Islet precursor cell (in vitro differentiated cells): ENCODE measurements around the gene IQCN.

ENCODE experiments used
- DNase-seq: peaks from one replicate; pipeline ENCODE4 v3.0.0-alpha.2; 2018

Gene IQCN

GRCh38 chr19:18264137-18264854 lies 10.0 kb downstream of the IQCN start:
- DNase-seq = no peak

DNA sequence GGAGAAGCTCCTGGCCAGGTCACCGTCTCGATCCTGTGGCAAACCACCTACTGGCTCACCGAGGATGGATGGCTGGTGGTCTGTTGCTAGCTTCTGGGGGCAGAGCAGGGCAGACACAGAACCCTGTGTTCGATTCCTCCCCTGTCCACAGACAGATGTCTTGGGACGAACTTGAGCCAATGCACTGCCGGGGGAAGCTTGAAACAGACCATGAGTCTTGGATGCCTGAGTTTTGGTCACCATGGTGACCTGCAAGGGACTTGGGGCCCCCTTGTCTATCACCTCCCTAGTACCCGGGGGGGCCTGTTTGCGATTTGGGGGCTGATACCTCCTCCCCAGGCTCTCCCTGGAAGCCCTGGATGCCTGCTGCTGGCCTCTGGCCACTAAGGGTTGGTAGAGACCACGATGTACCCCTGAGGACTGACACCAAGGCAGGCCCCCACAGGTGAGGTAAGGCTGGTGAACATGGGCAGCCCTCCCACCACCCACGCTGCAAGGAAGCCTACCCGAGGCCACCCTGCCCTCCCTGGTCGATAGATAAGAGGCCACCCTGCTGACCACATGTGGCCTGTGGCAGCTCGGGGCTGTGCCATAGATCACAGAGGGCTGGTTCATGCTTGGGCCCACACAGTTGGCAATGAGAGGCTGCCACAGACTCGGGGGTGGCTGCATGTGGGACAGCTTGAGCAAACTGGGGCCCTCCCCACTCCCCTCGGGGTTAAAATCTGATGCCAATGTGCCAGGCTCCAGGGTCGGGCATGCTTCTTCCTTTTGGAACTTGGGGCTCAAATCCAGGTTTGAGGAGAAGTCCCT lies 10.7 kb downstream of the IQCN start:
- no peak for DNase-seq

DNA sequence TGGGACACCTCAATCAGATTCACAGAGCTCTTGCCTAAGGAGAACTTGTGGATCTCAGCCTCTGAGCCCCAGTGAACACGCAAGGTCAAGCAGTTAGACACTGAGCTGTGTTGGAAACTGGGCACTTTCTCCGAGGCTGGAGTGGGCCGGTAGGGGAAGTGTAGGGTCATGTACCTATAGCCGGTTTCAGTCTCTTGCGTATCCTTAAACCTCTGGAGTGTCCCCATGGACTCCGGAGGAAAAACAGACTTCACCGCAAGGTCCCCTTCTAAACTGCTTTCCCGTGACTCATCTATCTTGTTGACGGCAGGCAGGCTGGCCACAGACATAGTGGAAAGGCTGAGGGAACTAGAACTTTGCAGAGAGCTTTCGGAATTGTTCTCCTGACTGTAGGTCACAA lies 11.3 kb downstream of the IQCN start:
- DNase-seq = no peak

DNA sequence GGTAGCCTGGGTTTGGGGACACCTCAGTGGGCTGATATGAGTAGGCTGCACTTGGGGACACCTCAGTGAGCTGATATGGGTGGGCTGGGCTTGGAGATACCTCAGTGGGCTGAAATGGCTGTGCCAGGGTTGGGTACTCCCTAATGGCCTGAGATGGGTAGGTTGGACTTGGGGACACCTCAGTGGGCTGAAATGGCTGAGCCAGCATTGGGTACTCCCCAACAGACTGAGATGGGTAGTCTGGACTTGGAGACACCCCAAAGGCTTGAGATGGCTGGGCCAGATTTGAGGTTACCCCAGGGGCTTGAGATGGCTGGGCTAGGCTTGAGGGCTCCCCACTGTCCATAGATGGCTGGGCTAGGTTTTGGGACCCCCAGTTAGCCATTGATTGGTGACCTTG lies 12.1 kb downstream of the IQCN start:
- DNase-seq = no peak

DNA sequence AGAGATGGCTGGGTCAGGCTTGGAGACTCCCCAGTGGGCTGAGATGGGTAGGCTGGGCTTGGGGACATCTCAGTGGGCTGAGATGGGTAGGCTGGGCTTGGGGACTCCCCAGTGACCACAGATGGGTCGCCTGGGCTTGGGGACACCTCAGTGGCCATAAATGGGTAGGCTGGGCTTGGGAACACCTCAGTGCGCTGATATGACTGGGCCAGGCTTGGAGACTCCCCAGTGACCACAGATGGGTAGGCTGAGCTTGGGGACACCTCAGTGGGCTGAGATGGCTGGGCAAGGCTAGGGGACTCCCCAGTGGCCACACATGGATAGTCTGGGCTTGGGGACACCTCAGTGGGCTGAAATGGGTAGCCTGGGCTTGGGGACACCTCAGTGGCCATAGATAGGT lies 12.8 kb downstream of the IQCN start:
- no peak for DNase-seq

DNA sequence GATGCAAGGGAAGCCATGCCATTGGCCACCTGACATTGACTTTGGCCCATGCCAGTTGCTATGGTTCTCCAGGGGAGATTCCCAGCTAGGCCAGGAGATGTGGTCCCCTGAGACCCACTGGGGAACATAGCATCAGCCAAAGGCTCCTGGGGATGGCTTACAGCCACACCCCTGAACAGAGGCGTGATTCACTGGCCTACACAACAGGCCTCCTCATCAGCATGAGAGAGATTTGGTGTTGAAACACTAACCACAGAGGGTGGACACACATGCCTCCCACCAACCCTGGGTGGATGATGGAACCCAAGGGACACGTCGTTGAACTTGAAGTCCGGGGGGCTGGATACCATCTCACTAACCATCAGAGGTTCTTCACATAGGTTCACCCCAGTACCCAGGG lies 14.4 kb downstream of the IQCN start:
- no peak for DNase-seq

DNA sequence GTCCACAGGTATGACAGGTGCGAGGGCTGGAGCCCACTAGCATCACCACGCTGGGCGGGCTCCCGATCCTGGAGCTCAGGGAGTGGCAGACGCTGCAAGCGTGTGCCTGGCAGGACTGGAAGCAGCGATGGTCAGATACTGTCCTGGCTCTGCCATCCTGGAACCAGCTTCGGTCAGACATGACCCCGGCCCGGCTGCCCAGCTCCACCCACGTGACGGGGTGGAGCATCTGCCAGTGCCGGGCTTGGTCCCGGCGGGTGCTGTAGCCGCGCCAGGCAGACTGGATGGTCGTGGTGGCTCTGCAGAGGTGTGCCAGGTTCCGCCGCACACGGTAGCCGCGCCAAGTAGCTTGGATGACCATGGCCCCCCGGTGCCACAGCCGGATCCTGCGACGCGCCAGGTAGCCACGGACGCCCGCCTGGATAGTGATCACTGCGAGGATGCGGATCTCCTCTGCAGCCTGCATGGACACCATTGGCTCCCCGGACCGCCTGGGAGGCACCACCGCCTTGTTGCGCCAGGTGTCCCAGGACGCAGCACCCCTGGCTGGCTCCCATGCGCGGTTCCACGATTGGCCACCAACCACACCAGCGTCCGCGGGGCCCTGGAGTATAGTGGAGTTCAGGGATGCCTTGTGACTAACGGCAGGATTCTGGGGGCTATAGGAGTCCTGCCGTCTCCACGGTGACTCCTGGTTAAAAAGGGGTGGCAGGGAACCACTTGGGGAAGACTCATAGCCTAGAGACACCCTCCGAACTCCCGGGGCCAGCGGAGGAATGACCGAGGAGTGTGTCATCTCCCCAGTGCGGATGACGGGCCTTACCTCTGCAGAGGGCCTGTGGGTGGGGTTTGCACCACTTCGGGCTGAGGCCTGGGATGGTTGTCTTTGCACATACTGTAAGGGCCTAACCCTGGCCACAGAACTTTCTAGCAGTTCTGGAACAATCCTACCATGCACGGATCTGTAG lies 16.5 kb downstream of the IQCN start:
- peak; percentile 45 for DNase-seq

DNA sequence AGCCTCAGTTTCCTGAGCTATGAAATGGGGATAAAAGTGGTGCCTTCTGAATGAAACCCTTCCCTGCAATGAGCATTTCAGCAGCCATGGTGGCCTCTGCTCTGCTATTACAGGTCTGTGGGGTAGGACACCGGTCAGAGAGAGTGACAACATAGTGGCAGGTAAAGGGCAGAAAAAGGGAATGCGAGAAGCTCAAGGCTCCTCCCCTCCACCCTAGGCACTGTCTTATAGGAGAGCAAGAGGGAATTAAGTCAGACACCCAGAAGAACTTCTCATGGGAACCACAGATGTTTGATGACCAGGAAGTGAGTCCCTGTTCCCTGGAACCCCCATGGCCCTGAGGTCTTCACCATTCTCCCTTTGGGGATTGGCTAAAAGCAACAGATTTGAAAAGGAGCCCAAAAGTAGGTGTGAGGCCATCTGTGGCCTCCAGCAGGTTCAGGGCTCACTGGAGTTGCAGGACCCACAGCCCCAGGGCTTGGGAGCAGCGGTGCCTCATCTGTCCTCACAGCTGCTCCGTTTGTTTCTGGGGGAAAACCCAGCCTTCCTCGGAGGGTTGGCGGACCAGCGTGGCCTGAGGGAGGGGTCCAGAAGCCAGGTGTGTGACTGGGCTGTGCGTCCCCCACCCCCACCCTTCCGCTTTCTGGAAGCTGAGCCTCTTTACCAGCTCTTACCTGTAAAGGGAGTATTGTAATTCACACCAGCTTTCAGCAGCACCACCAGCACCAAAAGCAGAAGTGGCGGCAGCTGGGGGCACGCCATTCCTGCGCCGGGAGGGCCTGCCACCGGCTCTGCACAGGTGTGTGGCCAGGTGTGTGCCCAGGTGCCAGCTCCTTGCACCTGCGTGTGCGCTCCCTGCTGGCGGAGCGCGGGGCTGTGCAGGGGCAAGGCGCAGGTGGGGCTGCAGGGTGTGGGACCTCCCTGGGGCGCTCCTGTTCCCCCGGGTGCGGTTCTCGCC lies 19.4 kb downstream of the IQCN start:
- DNase-seq = no peak

DNA sequence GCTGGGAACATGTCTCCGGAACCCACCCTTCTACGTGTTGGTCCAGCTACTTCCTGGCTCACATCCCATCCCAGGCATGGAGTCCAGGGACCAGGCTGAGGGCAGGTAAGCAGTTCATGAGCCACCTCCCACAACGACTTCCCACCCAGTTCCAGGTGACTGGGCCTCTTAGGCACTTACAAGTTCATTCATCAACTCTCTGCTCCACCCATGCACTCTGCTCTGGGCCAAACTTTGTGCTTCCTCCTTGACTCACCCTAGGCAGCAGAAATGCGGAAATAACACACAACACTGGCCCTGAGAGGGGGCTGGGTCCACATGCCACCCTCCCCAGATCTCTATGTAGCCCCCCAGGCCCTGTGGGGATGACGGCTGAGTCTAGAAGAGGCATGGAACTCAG lies 20.5 kb downstream of the IQCN start:
- DNase-seq = no peak

DNA sequence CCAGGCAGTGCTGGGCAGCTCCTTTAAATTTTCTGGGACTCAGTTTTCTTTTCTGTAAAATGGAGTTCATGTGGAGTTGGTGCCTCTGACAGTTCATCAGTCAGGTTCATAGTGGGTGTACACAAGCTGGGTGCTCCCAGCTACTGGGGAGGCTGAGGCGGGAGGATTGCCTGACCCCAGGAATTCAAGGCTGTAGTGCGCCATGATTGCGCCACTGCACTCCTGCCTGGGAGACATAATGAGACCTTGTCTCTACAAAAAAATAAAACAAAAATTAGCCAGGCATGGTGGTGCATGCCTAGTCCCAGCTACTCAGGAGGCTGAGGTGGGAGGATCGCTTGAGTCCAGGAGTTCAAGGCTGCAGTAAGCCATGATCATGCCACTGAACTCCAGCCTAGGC lies 21.1 kb downstream of the IQCN start:
- DNase-seq = no peak

DNA sequence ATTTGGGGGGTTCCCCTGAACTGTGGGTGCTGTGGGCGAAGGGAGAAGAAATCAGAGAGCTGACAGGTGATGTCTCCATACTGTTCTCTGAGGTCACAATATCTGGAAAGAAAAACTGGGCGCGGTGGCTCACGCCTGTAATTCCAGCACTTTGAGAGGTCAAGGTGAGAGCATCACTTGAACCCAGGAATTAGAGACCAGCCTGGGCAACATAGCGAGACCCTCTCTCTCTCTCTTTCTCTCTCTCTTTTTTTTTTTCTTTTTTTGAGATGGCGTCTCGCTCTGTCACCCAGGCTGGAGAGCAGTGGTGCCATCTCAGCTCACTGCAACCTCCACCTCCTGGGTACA lies 21.9 kb downstream of the IQCN start:
- DNase-seq = no peak

GRCh38 chr19:18251587-18252369 lies 22.5 kb downstream of the IQCN start:
- DNase-seq = peak; percentile 85

DNA sequence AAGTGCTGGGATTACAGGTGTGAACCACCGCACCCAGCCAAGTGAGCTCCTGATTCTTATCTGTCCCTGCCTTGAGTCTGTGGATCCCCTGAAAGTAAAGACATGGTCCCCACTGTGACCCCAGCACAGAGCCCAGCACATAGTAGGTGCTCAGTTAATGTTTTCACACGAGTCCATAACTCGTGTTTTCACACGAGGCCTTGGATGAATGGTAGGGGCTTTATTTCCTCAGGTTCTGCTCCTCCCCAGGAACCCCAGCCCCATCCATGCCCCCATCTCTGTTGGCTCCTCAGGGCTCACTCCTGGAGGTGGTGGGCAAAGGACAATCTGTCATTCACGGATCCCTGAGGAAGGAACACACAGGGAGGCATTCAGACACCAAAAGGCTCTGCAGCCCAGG lies 24.4 kb downstream of the IQCN start:
- no peak for DNase-seq

GRCh38 chr19:18245297-18245696 lies 29.0 kb downstream of the IQCN start:
- no peak for DNase-seq

- no peak for DNase-seq
Measured at GRCh38 chr19:18239303-18239702, 34.9 kb downstream of the IQCN start.

DNA sequence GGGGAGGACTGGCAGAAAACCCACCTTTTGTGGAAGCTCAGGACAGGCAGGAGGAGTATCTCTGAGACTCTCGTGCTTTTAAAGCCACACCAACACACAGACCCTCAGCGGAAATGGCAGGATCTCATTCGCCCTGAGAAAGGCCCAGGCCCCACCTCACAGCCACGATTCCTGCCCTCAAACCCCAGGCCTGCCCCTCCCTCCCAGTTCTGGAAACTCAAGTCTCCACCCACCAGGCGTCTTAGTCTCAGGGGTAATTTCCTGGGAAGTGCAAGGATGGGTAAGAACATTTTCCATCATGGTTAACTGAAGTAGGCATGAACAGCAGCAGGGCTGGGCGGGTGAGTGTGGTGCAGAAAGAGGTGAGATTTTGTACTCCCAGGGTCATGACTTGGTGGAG lies 40.1 kb downstream of the IQCN start:
- no peak for DNase-seq

- DNase-seq = peak; percentile 89
Measured at GRCh38 chr19:18233224-18233825, 40.9 kb downstream of the IQCN start.

DNA sequence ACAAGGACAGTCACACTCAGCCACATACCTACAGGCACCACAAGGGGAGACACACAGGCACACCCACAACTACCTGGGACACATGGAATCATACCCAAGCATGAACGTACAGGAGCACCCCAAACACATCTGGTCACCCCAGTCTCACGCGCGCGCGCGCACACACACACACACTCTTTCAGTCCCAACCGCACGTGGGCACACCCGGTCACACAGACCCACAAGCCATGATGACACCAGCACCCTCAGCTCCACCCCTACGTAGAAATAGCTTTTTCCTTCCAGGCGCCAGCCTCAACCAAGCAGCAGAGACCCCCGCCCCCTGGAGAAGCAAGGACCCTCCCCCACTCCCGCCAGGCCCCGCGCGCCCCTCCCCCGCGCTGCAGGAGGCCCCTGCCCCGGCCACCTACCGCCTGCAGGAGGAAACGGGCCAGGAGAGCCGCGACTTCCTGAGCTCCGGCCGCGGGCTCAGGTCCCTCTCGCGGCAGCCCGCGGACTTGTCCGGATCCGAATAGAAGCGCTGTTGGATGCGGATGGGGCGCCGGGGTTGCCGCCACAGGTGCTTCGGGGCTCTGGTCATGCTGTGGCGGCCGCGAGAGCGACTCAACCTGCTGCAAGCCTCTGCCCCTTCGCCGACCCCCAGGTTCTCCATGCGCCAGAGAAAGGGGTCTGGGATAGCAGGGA lies 41.6 kb downstream of the IQCN start:
- DNase-seq = peak; percentile 90

DNA sequence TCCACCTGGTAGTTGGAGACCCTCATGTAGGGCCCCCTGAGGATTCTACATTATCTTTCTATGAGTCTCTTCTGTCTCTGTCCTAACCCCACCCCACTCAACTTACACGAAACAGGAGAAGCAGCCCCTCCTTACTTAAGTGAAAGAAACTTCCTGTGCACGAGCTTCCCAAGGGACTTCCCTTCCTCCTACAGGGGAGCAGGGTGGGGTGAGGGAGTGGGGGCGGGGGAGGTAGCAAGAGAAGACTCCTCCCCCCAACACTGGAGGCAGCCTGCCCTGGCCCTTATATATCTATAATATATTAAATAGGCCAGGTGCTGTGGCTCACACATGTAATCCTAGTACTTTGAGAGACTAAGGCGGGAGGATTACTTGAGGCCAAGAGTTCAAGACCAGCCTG lies 42.5 kb downstream of the IQCN start:
- no peak for DNase-seq
